Stimulated activated CD8-positive, alpha-beta memory T cell treated with anti-CD3 and anti-CD28 coated beads, Interleukin-12 subunit alpha, Interleukin-12 subunit beta, amount 100 ng/mL, for 24 hours (primary cell): ENCODE results near the gene FGR.
A peak's percentile ranks its signal among the peaks of the same experiment; 100 is the strongest.
"Not testable (repeated sequence)": the region's sequence is repeated elsewhere in the genome, so short reads cannot be mapped to it uniquely, and the experiment has no call there.

Experiments
- DNase-seq: peaks from one replicate; pipeline ENCODE4 v3.0.0-alpha.2; 2020; ENCODE audit errors: extremely low read depth

The FGR gene

DNA sequence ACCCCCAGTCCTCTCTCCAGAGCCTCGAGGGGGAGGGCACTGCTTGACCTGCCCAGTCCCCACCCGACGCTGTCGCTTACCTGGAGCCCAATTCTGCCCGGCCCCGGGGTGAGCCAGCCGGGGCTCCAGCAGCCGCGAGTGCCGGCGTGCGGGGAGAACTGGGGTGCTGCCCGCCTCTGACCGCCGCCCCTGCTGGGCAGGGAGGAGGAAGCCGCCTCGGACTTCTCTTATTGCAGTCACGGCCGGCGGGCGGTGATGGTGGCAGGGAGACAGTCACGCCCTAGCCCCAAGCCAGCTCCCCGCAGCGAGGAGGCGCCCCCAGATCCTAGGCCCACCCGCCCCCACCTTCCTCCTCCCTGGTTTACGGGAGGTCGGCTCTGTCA is at the start of gene FGR:
Gene FGR, minus strand, starts transcription at position 201 of the 383 bp plus-strand sequence. CDS start 11,269 bp downstream, outside the sequence.
- DNase-seq: no peak

DNA sequence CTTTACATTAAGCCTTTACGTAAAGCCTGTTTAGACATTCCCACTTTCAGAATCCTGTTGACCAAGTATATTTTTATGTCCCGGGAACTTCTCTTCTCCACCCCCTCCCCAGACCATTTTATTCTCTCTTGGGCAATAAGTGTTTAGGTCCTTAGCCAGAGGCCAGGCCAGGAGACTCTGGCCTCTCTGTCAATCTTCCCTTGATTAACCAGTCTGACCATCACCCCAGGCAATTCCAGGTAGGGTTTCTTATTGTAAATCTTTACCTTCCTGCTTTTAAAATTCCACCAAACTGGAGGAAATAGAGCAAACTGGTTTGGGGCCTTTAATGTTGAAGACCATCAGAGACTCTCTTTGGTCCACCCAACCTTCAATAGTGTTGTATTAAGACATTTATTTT is 49.2 kb upstream of the FGR start:
- DNase-seq: no peak

GRCh38 chr1:27682351-27682944 is 47.5 kb upstream of the FGR start:
- no peak for DNase-seq

DNA sequence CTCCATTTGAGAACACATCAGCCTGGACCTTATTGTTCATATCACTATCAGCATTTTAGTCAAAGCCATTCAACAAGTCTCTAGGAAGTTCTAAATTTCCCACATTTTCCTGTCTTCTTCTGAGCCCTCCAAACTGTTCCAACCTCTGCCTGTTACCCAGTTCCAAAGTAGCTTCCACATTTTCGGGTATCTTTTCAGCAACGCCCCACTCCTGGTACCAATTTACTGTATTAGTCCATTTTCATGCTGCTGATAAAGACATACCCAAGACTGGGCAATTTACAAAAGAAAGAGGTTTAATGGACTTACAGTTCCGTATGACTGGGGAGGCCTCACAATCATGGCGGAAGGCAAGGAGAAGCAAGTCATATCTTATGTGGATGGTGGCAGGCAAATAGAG is 46.6 kb upstream of the FGR start:
- DNase-seq: not testable (repeated sequence)

DNA sequence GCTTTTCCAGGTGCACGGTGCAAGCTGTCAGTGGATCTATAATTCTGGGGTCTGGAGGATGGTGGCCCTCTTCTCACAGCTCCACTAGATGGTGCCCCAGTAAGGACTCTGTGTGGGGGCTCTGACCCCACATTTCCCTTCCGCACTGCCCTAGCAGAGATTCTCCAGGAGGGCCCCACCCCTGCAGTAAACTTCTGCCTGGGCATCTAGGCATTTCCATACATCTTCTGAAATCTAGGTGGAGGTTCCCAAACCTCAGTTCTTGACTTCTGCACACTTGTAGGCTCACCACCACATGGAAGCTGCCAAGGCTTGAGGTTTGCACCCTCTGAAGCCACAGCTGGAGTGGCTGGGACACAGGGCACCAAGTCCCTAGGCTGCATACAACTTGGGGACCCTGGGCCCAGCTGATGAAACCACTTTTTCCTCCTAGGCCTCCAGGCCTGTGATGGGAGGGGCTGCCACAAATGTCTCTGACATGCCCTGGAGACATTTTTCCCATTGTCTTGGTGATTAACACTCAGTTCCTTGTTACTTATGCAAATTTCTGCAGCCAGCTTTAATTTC is 45.3 kb upstream of the FGR start:
- DNase-seq: not testable (repeated sequence)

GRCh38 chr1:27678747-27679146 is 43.8 kb upstream of the FGR start:
- no peak for DNase-seq

GRCh38 chr1:27676410-27676809 is 41.4 kb upstream of the FGR start:
- DNase-seq: no peak

GRCh38 chr1:27672750-27673112 is 37.7 kb upstream of the FGR start:
- no peak for DNase-seq

DNA sequence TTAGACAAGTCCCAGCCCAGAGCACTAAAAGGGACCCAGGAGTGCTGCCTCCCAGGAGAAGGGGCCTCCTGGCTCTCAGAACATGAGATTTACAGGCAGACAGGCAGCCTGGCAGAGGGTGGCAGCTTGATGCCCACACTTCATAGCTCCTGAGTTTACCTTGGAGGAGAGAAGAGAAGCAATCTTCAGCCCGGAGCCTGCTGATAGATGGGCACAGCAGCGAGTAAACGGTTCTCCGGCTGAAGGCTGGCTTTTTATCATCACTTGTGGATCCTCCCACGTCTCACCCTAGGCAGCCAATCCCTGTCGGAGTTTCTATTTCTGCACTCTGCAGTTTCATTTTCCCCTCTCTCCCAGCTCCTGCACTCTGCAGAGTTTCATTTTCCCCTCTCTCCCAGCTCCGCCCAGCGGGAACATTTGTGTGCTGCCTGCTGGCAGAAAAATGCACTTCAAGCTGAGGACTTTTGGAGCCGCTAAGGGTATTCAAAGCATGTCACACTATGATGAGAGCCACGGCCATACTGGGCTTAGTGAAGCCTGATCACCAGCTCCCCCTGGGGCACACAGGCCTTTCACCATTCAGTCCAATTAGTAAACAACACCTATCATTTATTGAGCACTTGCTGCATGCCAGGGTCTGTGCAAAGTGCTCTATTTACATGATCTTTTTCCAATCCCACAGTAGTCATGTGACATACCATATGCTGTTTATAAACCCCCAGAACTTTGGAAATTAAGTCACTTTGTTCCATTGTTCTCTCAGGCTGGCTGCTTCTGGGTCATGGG is 37.2 kb upstream of the FGR start, which contains the start of gene IFI6:
Gene IFI6, minus strand, starts transcription at position 229 of the 786 bp plus-strand sequence. CDS start 2,878 bp downstream, outside the sequence.
- peak; percentile 30 for DNase-seq

DNA sequence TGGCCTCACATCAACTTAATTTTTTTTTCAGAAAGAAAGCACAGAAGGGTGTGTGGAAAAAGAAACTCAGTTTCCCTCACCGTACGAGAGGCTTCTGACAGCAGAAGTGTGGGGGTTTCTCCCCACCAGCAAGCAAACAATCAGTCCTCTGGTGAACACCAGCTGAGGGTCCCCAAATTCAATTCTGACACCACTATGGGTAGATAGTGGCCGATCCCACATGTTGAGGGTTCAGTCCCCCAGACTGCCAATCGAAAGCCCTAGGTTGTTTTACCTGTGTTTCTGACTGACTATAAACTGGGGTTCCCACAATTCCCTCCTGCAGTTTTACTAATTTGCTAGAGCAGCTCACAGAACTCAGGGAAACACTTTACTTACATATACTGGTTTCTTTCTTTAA is 34.9 kb upstream of the FGR start:
- DNase-seq: no peak

DNA sequence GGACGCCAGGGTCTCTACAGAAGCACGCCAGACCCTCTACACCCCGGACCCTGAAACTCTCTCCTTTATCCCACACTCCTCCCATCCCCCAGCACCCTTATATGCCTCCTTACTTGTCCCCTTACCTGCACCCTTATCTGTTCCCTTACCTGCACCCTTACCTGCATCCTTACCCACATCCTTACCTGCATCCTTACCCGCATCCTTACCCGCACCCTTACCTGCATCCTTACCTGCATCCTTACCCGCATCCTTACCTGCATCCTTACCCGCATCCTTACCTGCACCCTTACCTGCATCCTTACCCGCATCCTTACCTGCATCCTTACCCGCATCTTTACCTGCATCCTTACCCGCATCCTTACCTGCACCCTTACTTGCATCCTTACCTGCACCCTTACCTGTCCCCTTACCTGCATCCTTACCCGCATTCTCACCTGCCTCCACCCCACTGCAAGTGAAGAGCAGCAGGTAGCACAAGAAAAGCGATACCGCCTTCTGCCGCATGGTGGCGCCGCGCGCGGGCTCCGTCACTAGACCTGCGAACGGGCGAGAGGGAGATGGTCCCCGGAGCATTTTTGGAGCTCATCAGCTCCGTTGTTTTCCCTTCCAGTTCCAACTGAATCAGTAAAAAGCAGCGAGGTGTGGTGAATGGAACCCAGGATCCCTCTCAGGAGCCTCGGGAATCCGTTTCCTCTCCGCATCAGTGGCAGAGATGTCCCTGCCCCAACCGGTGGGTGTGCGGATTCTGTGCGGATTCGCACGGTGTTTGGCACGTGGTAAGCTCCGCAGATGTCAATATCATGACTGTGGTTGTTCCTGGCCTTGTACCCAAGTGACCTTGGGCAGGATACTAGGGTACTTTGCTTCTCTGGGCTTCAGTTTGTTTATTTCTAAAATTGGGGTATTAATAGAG is 34.1 kb upstream of the FGR start:
- peak; percentile 61 for DNase-seq

DNA sequence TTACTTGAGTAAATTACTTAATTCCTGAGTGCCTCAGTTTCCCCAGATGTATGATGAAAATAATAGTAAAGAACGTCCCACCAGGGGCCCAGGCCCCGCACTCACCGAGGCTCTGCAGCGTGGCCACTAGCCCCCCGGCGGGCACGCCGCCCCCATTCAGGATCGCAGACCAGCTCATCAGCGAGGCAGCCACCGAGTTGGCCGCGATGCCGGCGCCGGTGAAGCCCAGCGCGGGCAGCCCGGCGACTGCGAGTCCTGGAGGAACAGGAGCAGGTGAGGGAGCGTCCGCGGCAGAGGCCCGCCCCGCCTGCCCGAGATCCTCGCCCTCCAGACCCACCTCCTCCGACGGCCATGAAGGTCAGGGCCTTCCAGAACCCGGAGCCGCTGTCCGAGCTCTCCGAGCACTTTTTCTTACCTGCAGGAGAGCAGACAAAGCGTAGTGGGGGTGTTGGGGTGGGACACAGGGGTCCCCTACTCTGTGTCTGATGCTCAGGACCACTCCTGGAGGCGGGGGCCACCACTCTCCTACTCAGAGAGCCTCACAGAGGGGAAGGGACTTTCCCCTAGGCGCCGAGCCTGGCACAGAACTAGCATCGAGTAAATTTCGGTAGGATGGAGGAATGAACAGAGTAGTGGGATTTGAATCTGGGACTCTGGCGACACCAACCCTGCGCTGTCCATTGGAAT is 33.3 kb upstream of the FGR start:
- no peak for DNase-seq

DNA sequence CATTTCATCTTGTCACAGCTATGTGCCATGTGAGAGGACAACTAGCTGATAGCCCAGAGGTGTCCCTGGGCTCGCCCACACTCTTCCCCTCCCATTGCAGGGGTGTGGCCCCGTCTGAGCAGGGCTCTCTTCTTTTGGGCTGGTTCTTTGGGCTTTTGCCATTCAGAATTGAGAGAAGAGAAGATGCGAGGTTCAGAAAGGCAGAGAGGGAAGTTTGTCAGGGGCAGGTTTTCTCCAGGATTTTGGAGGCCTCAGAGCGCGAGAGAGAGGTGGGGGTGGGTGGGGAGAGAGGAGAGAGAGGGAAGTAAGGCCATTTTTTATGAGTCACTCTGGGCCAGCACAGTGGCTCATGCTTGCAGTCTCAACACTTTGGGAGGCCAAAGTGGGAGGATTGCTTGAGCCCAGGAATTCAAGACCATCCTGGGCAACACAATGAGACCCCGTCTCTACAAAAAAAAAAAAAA is 31.8 kb upstream of the FGR start:
- DNase-seq: no peak

- no peak for DNase-seq
These were observed 31.3 kb upstream of the FGR start for GRCh38 chr1:27666294-27666693.

DNA sequence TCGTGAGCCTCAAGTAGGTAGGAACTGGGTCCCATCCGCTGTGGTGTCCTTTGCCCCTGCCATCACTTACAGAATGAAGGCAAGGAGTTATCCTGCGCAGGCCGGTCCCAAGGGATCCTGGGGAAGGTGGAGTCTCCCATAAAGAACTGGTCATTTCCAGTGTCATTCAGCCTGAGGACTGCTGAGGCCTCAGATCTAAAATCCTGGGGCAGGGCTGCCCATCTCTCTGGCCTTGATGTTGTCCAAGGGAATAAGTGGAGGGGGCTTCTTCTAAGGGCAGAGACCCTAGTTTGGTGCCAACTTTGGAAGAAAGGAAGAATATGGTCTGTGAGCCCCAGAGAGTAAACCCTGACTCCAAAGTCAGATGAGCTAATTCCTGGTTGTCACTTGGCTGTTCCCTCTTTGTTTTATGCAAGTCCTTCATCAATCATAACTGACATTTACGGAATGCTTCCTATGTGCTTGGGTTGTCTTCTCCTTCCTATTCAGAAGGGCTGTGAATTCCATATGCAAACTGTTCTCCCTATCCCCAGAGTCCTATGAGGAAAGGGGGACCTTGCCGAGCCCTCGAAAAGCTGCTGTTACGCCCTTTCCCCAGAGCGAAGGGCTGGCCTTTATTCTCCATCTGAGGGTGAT is 30.1 kb upstream of the FGR start:
- DNase-seq: no peak

DNA sequence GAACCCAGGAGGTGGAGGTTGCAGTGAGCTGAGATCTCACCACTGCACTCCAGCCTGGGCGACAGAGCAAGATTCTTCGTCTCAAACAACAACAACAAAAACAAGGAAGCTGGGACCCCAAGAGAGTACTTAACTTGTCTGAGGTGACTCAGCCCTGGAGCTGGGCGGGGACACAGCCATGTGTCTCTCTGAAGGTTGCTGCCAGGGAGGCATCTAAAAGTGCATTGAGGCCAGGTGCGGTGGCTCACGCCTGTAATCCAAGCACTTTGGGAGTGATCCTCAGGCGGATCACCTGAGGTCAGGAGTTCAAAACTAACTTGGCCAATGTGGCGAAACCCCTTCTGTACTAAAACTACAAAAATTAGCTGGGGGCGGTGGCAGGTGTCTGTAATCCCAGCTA is 29.3 kb upstream of the FGR start:
- DNase-seq: no peak

- peak; percentile 69 for DNase-seq
These were observed 27.9 kb upstream of the FGR start for GRCh38 chr1:27662707-27663393.

DNA sequence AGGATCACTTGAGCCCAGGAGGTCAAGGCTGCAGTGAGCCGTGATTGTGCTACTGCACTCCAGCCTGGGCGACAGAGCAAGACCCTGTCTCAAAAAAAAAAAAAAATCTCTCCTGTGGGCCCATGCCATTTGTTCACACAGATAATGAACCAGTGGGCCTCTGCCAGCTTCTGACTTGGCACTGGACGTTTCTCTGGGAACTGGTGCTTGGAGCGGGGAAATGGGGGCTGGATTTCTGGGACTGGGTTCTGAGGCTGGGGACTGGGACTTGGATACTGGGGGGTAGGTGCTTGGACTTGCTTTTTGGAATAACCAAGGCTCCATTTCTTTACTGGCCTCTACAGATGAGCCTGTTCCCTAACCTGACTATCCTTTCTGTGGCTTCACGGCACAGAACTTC is 27.3 kb upstream of the FGR start:
- DNase-seq: no peak

GRCh38 chr1:27661412-27662075 is 26.6 kb upstream of the FGR start:
- DNase-seq: no peak
